ENCODE results near the gene CRKL. TPM values are rescaled to one million over a fixed set of nuclear protein-coding genes. Genes with fewer than 3 reads are reported as not detected.

The CRKL gene
- polyA plus RNA-seq, 5 donors = 57.1 to 68.3 (median 60.3) TPM

GRCh38 chr22:20980523-20980922 lies 63.3 kb downstream of the CRKL start:
- DNase-seq = no peak

DNA sequence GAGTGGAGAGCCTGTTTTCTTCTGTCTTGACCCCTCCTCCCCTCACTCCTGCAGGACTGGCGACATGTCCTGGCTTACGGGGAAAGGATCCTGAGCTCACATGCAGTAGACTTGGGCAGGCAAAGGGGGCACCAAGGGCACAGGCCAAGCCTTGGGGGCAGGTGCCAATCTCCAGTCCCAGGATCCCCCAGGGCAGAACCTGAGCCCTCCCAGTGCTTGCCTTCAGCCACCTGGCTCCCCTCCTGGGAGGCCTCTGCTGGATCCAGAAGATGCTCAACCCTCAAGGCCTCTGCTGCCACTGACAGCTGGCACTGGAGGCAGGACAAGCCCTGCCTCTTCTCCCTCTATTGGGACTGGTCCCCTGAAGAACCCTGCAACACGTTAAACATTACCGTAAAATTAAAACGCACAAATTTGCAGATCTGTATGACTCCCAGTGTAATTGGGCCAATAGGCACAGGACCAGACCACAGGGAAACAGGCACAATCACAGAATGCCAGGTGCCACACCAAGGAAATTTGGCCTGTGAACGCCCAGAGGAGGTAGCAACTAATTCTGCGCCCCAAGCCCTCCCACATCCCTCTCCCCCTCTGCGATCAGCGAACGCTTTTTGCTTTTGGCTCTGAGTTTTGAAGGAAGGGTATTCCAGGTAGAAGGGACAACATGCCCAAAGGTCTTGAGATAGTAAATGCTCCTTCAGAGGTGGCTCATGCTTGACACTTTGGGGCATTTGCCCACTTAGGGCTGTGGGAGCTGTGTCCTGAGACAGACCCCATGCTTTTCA lies 63.9 kb downstream of the CRKL start:
- no peak for DNase-seq

GRCh38 chr22:20981787-20982562 lies 64.8 kb downstream of the CRKL start, which contains the start of gene LZTR1:
Gene LZTR1, plus strand, starts transcription at chr22:20982297. Its CDS starts 75 bp downstream, at chr22:20982372.
- peak; percentile 83 to 89 for DNase-seq

- DNase-seq = no peak
Observed at GRCh38 chr22:20982563-20982882, 65.3 kb downstream of the CRKL start.

DNA sequence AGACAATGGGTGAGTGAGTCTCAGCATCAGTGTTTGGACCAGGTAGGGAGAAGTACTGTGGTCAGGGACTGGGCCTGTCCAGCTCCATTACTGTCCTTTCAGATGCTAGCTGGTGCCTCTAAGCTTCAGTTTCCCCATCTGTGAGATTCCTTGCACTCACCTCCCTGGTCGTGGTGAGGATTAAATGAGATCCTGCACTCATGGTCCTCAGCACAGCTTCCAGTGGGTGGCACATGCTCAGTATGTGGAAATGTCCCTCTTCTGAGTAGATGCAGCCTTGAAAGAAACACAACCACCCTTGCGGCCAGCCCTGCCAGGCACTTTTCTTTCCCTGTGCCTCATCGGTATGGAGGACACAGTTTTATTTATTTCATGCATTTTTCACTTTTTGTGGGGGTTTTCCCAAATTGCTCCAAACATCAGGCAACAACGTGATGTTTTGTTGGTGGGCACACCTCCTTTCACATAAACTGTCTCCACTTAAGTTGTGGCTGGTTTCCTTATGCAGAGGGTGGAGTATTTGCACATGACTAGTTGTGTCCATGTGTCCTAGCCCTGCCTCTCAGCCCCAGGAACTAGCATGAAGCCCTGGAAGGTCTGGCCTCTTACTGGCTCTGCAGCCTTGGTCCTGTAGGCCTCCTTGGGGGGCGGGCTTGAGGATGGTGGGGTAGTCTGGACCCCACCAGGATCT lies 66.0 kb downstream of the CRKL start:
- no peak for DNase-seq

DNA sequence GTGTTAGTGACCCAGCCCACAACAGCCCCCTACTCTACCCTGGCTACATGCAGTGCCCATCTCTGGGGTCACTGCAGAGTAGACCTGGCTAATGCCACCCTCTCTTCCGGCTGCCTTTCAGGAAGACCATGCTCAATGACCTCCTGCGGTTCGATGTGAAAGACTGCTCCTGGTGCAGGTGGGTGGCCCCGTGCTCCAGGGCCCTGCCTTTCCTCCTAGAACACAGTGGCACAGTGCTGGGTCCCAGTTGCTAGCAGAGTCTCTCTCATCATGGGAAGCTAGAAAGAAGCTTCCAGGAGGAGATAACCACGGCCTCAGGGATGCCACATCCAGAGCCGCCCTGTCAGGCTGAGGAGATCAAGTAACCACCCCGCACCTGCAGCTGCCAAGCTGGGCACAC lies 68.5 kb downstream of the CRKL start:
- no peak for DNase-seq

DNA sequence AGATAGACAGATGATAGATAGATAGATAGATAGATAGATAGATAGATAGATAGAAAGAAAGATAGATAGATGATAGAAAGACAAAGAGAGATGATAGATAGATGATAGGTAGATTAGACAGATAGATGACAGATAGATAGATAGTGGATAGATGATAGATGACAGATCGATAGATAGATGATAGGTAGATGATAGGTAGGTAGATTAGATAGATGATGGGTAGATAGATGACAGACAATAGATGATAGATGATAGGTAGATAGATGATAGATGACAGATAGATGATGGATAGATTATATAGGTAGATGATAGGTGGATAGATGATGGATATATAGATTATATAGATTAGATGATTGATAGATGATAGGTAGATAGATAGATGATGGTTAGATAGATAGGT lies 69.2 kb downstream of the CRKL start:
- no peak for DNase-seq

- no peak for DNase-seq
Observed at GRCh38 chr22:20987375-20987774, 70.2 kb downstream of the CRKL start.

- no peak for DNase-seq
Observed at GRCh38 chr22:20988573-20989322, 71.5 kb downstream of the CRKL start.

GRCh38 chr22:20989323-20990138 lies 72.3 kb downstream of the CRKL start:
- no peak for DNase-seq

- DNase-seq = no peak
Observed at GRCh38 chr22:20990184-20991180, 73.3 kb downstream of the CRKL start.

DNA sequence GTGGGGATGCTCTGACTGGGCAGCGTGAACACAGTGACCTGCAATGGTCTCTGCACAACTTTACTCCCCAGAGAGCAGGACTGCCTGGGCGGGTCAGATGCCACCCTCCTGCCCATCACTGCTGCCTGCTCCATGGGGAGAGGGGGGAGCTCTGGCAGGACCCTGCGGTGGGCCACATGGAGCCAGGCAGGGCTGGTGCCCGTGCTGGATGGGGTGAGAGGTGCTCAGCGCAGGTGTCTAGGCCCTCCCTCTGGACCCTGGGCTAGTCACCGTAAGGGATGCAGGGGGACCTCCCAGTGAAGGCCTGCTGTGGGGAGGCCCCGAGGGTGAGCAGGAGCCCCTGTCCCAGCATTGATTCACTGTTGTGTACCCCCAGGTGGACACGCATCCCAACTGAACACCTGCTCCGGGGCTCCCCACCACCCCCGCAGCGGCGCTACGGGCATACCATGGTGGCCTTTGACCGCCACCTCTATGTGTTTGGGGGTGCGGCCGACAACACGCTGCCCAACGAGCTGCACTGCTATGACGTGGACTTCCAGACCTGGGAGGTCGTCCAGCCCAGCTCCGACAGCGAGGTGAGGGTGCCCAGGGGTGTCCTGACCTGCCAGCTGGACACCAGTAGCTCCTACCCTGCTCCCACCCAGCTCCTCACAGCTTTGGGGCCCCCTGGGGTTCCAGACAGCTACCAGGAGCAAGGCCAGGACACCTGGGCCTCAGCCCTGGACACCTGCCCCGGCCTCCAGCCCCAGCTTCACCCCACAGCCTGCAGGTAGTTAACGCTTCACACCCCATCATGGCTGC lies 74.2 kb downstream of the CRKL start:
- no peak for DNase-seq

- DNase-seq = no peak
Observed at GRCh38 chr22:20992056-20992442, 74.8 kb downstream of the CRKL start.

- no peak for DNase-seq
Observed at GRCh38 chr22:20992456-20993303, 75.5 kb downstream of the CRKL start.

GRCh38 chr22:20993304-20994127 lies 76.3 kb downstream of the CRKL start:
- no peak for DNase-seq

DNA sequence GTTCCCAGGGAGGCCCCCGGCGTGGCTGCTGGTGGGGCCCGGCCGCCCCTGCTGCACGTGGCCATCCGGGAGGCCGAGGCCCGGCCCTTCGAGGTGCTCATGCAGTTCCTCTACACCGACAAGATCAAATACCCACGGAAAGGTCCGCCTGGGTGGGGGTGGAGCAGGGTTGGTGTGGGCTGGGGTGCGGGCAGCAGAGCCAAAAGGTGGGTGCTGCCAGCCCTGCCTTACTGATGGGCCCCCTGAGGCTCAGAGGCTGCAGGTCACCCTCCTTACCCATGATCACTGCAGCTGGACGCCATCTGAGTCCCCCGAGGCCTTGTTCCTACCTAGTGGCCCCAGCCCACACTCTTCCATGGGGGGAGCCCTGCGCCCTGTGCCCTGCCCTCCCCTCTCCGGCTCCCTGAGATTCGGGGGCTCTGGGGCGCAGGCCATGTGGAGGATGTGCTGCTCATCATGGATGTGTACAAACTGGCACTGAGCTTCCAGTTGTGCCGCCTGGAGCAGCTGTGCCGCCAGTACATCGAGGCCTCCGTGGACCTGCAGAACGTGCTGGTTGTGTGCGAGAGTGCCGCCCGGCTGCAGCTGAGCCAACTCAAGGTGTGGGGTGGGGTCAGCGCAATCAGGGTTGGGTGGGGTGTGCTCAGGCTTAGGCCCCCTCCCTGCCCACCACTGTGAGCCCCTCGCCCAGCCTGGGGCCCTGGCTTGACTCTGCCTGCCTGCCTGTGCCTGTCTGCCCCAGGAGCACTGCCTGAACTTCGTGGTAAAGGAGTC lies 77.1 kb downstream of the CRKL start:
- no peak for DNase-seq
